GM18951 (cell line): ENCODE results near the gene TTLL6.
"Not testable (repeated sequence)": the region's sequence is repeated elsewhere in the genome, so short reads cannot be mapped to it uniquely, and the experiment has no call there.

Source experiments
- POLR2A ChIP-seq: IDR thresholded peaks from 4 replicates; pipeline ENCODE4 v1.6.1; 2011; ENCODE audit warnings: mild to moderate bottlenecking; ENCODE audit not compliant: insufficient read length, insufficient read depth; ENCODE audit errors: extremely low read depth
- in situ Hi-C: fragments of 300-500 bp; cut with MboI; formaldehyde crosslinking; loops from one replicate; pipeline ENCODE4 v1.12.0; 2022; ENCODE audit warnings: low sequenced_read_pairs, mixed read lengths, inconsistent platforms; ENCODE audit not compliant: unreplicated experiment

TTLL6 gene

DNA sequence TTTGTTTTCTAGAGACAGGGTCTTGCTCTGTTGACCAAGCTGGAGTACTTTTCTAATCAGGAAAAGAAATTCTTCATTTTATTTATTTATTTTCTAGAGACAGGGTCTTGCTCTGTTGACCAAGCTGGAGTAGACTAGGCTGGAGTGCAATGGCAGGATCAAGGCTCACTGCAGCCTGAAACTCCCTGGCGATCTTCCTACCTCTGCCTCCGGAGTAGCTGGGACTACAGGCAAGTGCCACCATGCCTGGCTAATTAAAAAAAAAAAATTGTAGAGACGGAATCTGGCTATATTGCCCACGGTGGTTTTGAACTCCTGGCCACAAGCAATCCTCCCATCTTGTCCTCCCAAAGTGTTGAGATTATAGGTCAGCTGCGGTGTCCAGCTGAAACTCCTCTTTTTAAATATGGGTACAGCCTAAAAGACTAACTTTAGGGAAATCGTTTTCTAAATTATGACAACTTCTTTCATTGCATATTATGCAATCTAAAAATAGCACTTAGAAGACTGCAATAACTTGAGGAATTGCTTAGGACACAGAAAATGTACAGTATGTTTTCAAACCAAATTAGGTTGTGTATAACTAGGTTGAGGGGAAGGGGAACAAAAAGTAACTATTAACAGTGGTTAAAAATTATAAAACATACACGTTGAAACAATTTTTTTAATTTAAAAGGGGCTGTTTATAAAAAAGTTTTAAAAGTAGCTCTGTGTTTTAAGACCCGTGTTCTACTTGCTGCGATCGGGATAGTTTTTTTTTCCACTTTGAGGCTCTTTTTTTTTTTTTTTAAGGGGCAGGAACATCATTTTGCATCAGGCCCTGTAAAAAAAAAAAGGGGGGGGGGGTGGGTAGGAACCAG is 99.4 kb downstream of the TTLL6 start:
- TF ChIP-seq POLR2A: no peak
- in situ Hi-C loops: no loop called here

DNA sequence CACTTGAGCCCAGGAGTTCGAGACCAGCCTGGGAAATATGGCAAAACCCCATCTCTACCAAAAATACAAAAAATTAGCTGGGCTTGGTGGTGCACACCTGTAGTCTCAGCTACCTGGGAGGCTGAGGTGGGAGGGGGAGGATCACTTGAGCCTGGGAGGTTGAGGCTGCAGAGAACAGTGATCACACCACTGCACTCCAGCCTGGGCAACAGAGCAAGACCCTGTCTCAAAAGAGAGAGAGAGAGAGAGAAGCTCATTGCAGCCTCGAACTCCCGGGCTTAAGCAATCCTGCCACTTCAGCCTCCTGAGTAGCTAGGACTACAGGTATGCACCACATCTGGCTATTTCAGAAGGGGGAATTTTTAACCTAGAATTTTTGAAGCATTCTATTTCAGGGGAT is 100.5 kb downstream of the TTLL6 start:
- in situ Hi-C loops: not testable (repeated sequence)

- no peak for TF ChIP-seq POLR2A
- in situ Hi-C loops: no loop called here
Measured at GRCh38 chr17:48715496-48716399, 101.3 kb downstream of the TTLL6 start.
